Large intestine (tissue), 3 donors: ENCODE data around the gene EPO. TPM values are rescaled to one million over a fixed set of nuclear protein-coding genes. Genes with fewer than 3 reads are reported as not detected.
"Not testable (repeated sequence)": the region's sequence is repeated elsewhere in the genome, so short reads cannot be mapped to it uniquely, and the experiment has no call there.

Experiments used
- DNase-seq, 2 donors: peaks; one replicate each; pipeline versions ENCODE4 v3.0.0 to v3.0.0-alpha.2; 2013
- H3K27ac ChIP-seq: one replicate; pipeline ENCODE4 v1.5.1; 2013; ENCODE audit warnings: low read length
- H3K27me3 ChIP-seq: 2 replicates; pipeline ENCODE4 v1.6.1; 2013; ENCODE audit warnings: low read length; ENCODE audit not compliant: control insufficient read depth, insufficient read depth
- H3K36me3 ChIP-seq: 2 replicates; pipeline ENCODE4 v1.6.1; 2013; ENCODE audit warnings: low read length; ENCODE audit not compliant: control insufficient read depth, insufficient read depth
- H3K4me1 ChIP-seq: one replicate; pipeline ENCODE4 v1.6.1; 2013; ENCODE audit warnings: low read length; ENCODE audit not compliant: control insufficient read depth, insufficient read depth
- H3K4me3 ChIP-seq: one replicate; pipeline ENCODE4 v1.5.1; 2013; ENCODE audit warnings: low read length
- H3K9me3 ChIP-seq: one replicate; pipeline ENCODE4 v1.6.1; 2013; ENCODE audit warnings: mild to moderate bottlenecking, low read depth, low read length, moderate library complexity; ENCODE audit not compliant: control insufficient read depth
- WGBS: methylation state at CpG from one replicate; pipeline ENCODE4 v1.1.5; 2013; ENCODE audit warnings: low lambda C conversion rate; ENCODE audit not compliant: insufficient coverage; 5-methylcytosine and 5-hydroxymethylcytosine counted together
- polyA plus RNA-seq: library from polyadenylated mRNA; unstranded; fragments of 120-200 nt; gene quantifications from one replicate; pipeline ENCODE4 v1.2.1, GENCODE V29; 2013

The EPO gene
- polyA plus RNA-seq, 1 donor, result 0.19 TPM

DNA sequence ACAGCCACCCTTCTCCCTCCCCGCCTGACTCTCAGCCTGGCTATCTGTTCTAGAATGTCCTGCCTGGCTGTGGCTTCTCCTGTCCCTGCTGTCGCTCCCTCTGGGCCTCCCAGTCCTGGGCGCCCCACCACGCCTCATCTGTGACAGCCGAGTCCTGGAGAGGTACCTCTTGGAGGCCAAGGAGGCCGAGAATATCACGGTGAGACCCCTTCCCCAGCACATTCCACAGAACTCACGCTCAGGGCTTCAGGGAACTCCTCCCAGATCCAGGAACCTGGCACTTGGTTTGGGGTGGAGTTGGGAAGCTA is 1.2 kb downstream of the EPO start:
- WGBS, result no CpG with 5 or more reads among the region's 8 CpGs
- Histone ChIP-seq H3K27ac (no peak overlapping the region), H3K4me3 (no peak overlapping the region), H3K9me3 (no peaks in the 10 kb centered on the region), H3K27me3 (peaks cover 28% of the 10 kb centered on the region), H3K4me1 (peaks cover 25% of the 10 kb centered on the region), H3K36me3 (no peaks in the 10 kb centered on the region)
- DNase-seq, result no peak

DNA sequence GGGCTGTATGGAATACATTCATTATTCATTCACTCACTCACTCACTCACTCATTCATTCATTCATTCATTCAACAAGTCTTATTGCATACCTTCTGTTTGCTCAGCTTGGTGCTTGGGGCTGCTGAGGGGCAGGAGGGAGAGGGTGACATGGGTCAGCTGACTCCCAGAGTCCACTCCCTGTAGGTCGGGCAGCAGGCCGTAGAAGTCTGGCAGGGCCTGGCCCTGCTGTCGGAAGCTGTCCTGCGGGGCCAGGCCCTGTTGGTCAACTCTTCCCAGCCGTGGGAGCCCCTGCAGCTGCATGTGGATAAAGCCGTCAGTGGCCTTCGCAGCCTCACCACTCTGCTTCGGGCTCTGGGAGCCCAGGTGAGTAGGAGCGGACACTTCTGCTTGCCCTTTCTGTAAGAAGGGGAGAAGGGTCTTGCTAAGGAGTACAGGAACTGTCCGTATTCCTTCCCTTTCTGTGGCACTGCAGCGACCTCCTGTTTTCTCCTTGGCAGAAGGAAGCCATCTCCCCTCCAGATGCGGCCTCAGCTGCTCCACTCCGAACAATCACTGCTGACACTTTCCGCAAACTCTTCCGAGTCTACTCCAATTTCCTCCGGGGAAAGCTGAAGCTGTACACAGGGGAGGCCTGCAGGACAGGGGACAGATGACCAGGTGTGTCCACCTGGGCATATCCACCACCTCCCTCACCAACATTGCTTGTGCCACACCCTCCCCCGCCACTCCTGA is 2.4 kb downstream of the EPO start:
- no peaks in the 10 kb centered on the region for H3K9me3 ChIP-seq
- no peaks in the 10 kb centered on the region for H3K36me3 ChIP-seq
- H3K4me3 ChIP-seq, result no peak overlapping the region
- WGBS, result 90% methylated on average over 2 of the region's 17 CpGs
- peaks cover 28% of the 10 kb centered on the region for H3K27me3 ChIP-seq
- H3K27ac ChIP-seq, result no peak overlapping the region
- DNase-seq, result no peak
- peaks cover 25% of the 10 kb centered on the region for H3K4me1 ChIP-seq

DNA sequence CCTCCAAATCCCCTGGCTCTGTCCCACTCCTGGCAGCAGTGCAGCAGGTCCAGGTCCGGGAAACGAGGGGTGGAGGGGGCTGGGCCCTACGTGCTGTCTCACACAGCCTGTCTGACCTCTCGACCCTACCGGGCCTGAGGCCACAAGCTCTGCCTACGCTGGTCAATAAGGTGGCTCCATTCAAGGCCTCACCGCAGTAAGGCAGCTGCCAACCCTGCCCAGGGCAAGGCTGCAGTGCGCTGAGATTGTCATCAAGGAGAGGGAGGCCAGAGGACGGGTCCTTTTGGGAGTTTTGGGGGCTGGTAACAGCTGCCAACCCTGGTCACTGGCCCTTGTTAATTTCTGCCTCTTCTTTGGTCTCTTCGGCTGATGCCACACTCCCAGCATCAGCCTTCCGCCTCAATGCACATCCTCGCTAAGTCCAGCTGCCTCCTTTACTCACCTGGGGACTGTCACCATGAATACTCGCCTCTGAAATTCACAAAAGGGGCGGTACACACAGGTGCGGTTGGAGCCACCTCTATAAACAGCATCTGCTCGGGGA is 3.5 kb downstream of the EPO start:
- H3K4me3 ChIP-seq, result no peak overlapping the region
- H3K27me3 ChIP-seq, result peaks cover 28% of the 10 kb centered on the region
- peaks cover 25% of the 10 kb centered on the region for H3K4me1 ChIP-seq
- H3K9me3 ChIP-seq, result no peaks in the 10 kb centered on the region
- no CpG with 5 or more reads among the region's 16 CpGs for WGBS
- no peak for DNase-seq
- no peaks in the 10 kb centered on the region for H3K36me3 ChIP-seq
- no peak overlapping the region for H3K27ac ChIP-seq

DNA sequence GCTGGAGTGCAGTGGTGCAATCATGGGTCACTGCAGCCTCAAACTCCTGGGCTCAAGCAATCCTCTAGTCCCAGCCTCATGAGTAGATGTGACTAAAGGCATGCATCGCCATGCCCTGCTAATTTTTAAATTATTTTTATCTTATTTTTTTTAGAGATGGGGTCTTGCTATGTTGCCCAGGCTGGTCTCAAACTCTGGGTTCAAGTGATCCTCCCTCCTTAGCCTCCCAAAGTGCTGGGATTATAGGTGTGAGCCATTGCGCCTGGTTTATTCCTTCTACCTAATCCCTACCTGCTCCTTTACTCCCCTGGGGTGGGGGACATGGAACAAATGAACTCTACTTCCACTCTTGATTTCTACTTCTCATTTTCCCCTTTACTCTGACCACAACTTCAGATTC is 4.1 kb downstream of the EPO start:
- H3K27ac ChIP-seq, DNase-seq: not testable (repeated sequence)
- no CpG with 5 or more reads among the region's 2 CpGs for WGBS

GRCh38 chr7:100726996-100727761 is 6.9 kb downstream of the EPO start:
- Histone ChIP-seq H3K4me3 (no peak overlapping the region), H3K27ac (no peak overlapping the region), H3K27me3 (peaks cover 3% of the 10 kb centered on the region), H3K36me3 (no peaks in the 10 kb centered on the region), H3K4me1 (peaks cover 4% of the 10 kb centered on the region), H3K9me3 (no peaks in the 10 kb centered on the region)
- no CpG with 5 or more reads among the region's 12 CpGs for WGBS
- no peak for DNase-seq

More for the DNA sequence above, 4.1 kb downstream of the EPO start:
- H3K4me3 ChIP-seq, H3K36me3 ChIP-seq, H3K9me3 ChIP-seq: not testable (repeated sequence)
- Histone ChIP-seq H3K4me1 (peaks cover 20% of the 10 kb centered on the region), H3K27me3 (peaks cover 27% of the 10 kb centered on the region)

DNA sequence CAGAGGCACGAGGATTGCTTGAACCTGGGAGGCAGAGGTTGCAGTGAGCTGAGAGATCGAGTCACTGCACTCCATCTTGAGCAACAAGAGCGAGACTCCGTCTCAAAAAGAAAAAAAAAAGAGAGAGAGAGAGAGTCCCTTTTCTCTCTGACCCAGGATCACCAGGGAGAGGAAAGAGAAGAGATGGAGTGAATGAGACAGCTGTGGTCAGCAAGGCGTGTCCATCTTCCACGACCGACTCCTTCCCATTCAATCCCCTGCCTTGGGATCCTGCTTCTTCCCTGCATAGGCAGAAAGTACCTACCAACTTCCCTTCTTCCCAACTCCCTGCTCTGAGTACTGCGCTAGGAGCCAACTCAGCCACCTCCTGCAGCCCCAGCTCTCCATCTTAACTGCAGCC is 7.9 kb downstream of the EPO start:
- WGBS, result no CpG with 5 or more reads among the region's 8 CpGs
- Histone ChIP-seq H3K4me3 (no peak overlapping the region), H3K9me3 (no peaks in the 10 kb centered on the region), H3K4me1 (peaks cover 4% of the 10 kb centered on the region), H3K27ac (no peak overlapping the region), H3K36me3 (no peaks in the 10 kb centered on the region), H3K27me3 (no peaks in the 10 kb centered on the region)
- DNase-seq, result no peak

DNA sequence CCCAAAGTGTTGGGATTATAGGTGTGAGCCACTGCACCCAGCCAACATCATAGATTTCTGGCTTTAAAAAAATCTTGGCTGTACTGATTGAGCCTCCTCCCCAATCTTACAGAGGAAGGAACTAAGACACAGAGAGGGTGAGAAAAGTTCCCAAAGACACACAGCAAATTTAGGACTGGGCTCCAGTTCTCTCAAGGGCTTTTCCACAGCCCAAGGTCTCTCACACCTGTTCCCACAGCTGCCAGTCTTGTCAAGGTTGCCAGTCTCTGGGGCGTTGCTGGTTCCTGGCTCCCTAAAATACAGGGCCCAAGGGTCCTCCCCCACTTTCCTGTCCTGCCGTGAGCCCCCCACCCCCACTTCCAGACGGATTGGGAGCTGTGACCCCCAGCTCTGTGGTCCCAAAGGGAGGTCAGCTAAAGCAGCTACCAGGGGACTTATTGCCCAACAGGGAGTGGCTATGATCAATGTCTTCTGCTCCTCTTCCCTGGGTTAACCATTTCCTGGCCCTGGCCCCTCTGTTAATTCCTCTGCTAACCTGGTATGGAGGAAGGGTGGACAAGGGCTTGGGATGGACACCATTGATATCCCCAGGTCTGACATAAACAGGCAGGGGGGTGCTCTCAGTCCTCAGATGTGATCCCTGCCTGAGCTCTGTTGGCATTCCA is 10.0 kb downstream of the EPO start:
- no peak overlapping the region for H3K27ac ChIP-seq
- H3K4me3 ChIP-seq, result no peak overlapping the region
- no peaks in the 10 kb centered on the region for H3K36me3 ChIP-seq
- no peaks in the 10 kb centered on the region for H3K27me3 ChIP-seq
- H3K9me3 ChIP-seq, result no peaks in the 10 kb centered on the region
- WGBS, result no CpG with 5 or more reads among the region's 3 CpGs
- DNase-seq, result no peak
- no peaks in the 10 kb centered on the region for H3K4me1 ChIP-seq

GRCh38 chr7:100731937-100732636 is 11.8 kb downstream of the EPO start:
- DNase-seq, result no peak
- no CpG with 5 or more reads among the region's 11 CpGs for WGBS
- Histone ChIP-seq H3K36me3 (no peaks in the 10 kb centered on the region), H3K9me3 (no peaks in the 10 kb centered on the region), H3K4me1 (no peaks in the 10 kb centered on the region), H3K4me3 (no peak overlapping the region), H3K27ac (no peak overlapping the region), H3K27me3 (no peaks in the 10 kb centered on the region)

DNA sequence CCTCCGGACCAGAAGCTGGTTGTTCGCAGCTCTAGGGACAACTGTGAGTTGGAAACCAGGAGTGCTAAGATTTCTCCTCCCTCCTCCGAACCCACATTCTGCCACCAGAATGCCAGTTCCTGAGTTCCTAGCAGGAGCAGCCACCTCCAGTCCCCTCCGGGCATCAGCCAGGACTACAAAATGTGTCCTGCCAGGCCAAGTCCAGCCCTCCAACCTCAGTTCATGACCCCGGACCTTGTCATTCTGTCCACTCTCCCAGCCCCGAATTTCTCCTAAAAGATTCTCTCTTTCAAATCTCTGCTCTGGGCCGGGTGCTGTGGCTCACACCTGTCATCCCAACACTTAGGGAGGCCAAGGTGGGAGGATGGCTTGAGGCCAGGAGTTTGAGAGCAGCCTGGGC is 15.5 kb downstream of the EPO start:
- no peaks in the 10 kb centered on the region for H3K9me3 ChIP-seq
- no peak for DNase-seq
- no peak overlapping the region for H3K27ac ChIP-seq
- no peaks in the 10 kb centered on the region for H3K36me3 ChIP-seq
- H3K4me3 ChIP-seq, result no peak overlapping the region
- H3K27me3 ChIP-seq, result no peaks in the 10 kb centered on the region
- WGBS, result no CpG with 5 or more reads among the region's 7 CpGs
- H3K4me1 ChIP-seq, result no peaks in the 10 kb centered on the region

DNA sequence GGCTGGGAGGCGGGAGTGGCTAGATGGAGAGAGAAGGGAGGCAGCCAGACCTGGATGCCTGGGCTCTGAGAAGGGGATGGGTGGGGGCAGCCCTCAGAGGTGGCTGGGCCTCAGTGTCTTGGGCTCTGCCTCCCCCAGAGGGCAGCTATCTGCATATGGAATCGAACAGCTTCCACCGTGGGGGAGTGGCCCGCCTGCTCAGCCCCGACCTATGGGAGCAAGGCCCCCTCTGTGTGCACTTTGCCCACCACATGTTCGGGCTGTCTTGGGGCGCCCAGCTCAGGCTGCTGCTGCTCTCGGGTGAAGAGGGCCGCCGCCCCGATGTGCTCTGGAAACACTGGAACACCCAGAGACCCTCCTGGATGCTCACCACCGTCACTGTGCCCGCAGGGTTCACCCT is 16.4 kb downstream of the EPO start:
- no peak for DNase-seq

More for the DNA sequence above, 16.4 kb downstream of the EPO start:
- Histone ChIP-seq H3K4me3 (no peak overlapping the region), H3K36me3 (no peaks in the 10 kb centered on the region), H3K27ac (no peak overlapping the region), H3K27me3 (no peaks in the 10 kb centered on the region), H3K4me1 (no peaks in the 10 kb centered on the region), H3K9me3 (no peaks in the 10 kb centered on the region)
- WGBS, result no CpG with 5 or more reads among the region's 13 CpGs
